ENCODE measurements around the gene RAB27B.

The RAB27B gene

GRCh38 chr18:54914816-54915215 is 86.5 kb downstream of the RAB27B start:
- no peak for DNase-seq

GRCh38 chr18:54916507-54916906 is 88.2 kb downstream of the RAB27B start:
- no peak for DNase-seq

- DNase-seq: no peak
Observed at GRCh38 chr18:54918060-54918459, 89.8 kb downstream of the RAB27B start.

- no peak for DNase-seq
Observed at GRCh38 chr18:54919412-54919811, 91.1 kb downstream of the RAB27B start.

GRCh38 chr18:54923339-54923956 is 95.2 kb downstream of the RAB27B start:
- no peak for DNase-seq

- DNase-seq: no peak
Observed at GRCh38 chr18:54924948-54925347, 96.7 kb downstream of the RAB27B start.

- DNase-seq: no peak
Observed at GRCh38 chr18:54926593-54927325, 98.5 kb downstream of the RAB27B start.

- no peak for DNase-seq
Observed at GRCh38 chr18:54928236-54928635, 100.0 kb downstream of the RAB27B start.

- DNase-seq: no peak
Observed at GRCh38 chr18:54931152-54931551, 102.9 kb downstream of the RAB27B start.

GRCh38 chr18:54932472-54932871 is 104.2 kb downstream of the RAB27B start:
- no peak for DNase-seq

GRCh38 chr18:54938506-54938905 is 110.2 kb downstream of the RAB27B start:
- no peak for DNase-seq

GRCh38 chr18:54939361-54939917 is 111.2 kb downstream of the RAB27B start:
- no peak for DNase-seq

- no peak for DNase-seq
Observed at GRCh38 chr18:54942144-54942543, 113.9 kb downstream of the RAB27B start.

GRCh38 chr18:54942569-54942968 is 114.3 kb downstream of the RAB27B start:
- no peak for DNase-seq
